Naive thymus-derived CD4-positive, alpha-beta T cell (primary cell): ENCODE measurements around the gene HDAC4. TPM values are rescaled to one million over a fixed set of nuclear protein-coding genes. Genes with fewer than 3 reads are reported as not detected.

Source experiments
- ATAC-seq: fragments of 150-1000 bp; cut with Tn5 transposase; 2 replicates; pipeline ENCODE4 v1.10.0; 2021; ENCODE audit warnings: mild to moderate bottlenecking, moderate library complexity
- CTCF ChIA-PET: fragments of 350-600 bp; sonication (Branson Sonifier 250); formaldehyde crosslinking; loops from one replicate; lab custom pipeline; 2021; ENCODE audit warnings: antibody characterized with exemption; lab: Charles Lee
- POLR2A ChIA-PET: fragments of 350-600 bp; sonication (Branson Sonifier 250); formaldehyde crosslinking; loops from one replicate; lab custom pipeline; 2021; ENCODE audit warnings: antibody characterized with exemption, inconsistent platforms; lab: Charles Lee
- DNase-seq, 9 donors: peaks; one replicate each; pipeline versions ENCODE4 v3.0.0 to v3.0.0-alpha.2; 2020 to 2022; ENCODE audit warnings: mixed read lengths in 1 of 9
- H3K27ac ChIP-seq: one replicate; pipeline ENCODE4 v1.7.0; 2013; ENCODE audit warnings: mild to moderate bottlenecking, low read depth, low read length, moderate library complexity
- H3K27me3 ChIP-seq, 2 donors: one replicate each; pipeline ENCODE4 v1.7.0; 2013; ENCODE audit warnings: low read length in 2 of 2, mild to moderate bottlenecking in 2 of 2, moderate library complexity in 2 of 2; ENCODE audit not compliant: control insufficient read depth in 2 of 2, insufficient read depth in 2 of 2
- H3K36me3 ChIP-seq, 3 experiments: 1 replicate in 2 of 3; 2 replicates in 1 of 3; pipeline ENCODE4 v1.7.0; 2013; ENCODE audit warnings: low read length in 3 of 3, mild to moderate bottlenecking in 3 of 3, moderate library complexity in 1 of 3; ENCODE audit not compliant: insufficient read depth in 3 of 3, control insufficient read depth in 2 of 3
- H3K4me1 ChIP-seq, 2 donors: one replicate each; pipeline ENCODE4 v1.7.0; 2013; ENCODE audit warnings: low read length in 2 of 2, mild to moderate bottlenecking in 2 of 2, moderate library complexity in 1 of 2; ENCODE audit not compliant: control insufficient read depth in 2 of 2, insufficient read depth in 2 of 2
- H3K4me3 ChIP-seq: 2 replicates; pipeline ENCODE4 v1.7.0; 2013; ENCODE audit warnings: mild to moderate bottlenecking, low read length
- H3K9me3 ChIP-seq, 3 experiments: 1 replicate in 2 of 3; 2 replicates in 1 of 3; pipeline ENCODE4 v1.7.0; 2013; ENCODE audit warnings: low read length in 3 of 3; ENCODE audit not compliant: control insufficient read depth in 2 of 3
- H3K27ac Mint-ChIP-seq, 9 donors: one replicate each; pipeline ENCODE4 v1.8.0; 2020 to 2022; ENCODE audit warnings: mixed read lengths in 9 of 9, mild to moderate bottlenecking in 8 of 9, moderate library complexity in 5 of 9, inconsistent platforms in 2 of 9
- H3K27me3 Mint-ChIP-seq, 5 donors: one replicate each; pipeline ENCODE4 v1.8.0; 2021 to 2022; ENCODE audit warnings: mixed read lengths in 5 of 5, mild to moderate bottlenecking in 1 of 5
- H3K36me3 Mint-ChIP-seq, 5 donors: one replicate each; pipeline ENCODE4 v1.8.0; 2020 to 2022; ENCODE audit warnings: mixed read lengths in 5 of 5, mild to moderate bottlenecking in 3 of 5, inconsistent platforms in 1 of 5
- H3K4me1 Mint-ChIP-seq, 7 donors: one replicate each; pipeline ENCODE4 v1.8.0; 2020 to 2022; ENCODE audit warnings: mixed read lengths in 7 of 7, mild to moderate bottlenecking in 3 of 7, inconsistent platforms in 1 of 7
- H3K4me3 Mint-ChIP-seq, 10 donors: one replicate each; pipeline ENCODE4 v1.8.0; 2020 to 2022; ENCODE audit warnings: mild to moderate bottlenecking in 10 of 10, mixed read lengths in 10 of 10, moderate library complexity in 6 of 10, inconsistent platforms in 2 of 10
- H3K9me3 Mint-ChIP-seq, 11 donors: one replicate each; pipeline ENCODE4 v1.8.0; 2020 to 2022; ENCODE audit warnings: mixed read lengths in 11 of 11, mild to moderate bottlenecking in 4 of 11, inconsistent platforms in 1 of 11, moderate library complexity in 1 of 11
- intact Hi-C, 2 donors: fragments of 100-400 bp; cut with micrococcal nuclease; formaldehyde crosslinking; loops; one replicate each; pipeline ENCODE4 v1.15.1; 2023
- polyA plus RNA-seq, 2 donors: library from polyadenylated mRNA; unstranded; fragments of 300-500 nt; fragmentation: Illumina TruSeq; gene quantifications; one replicate each; pipeline ENCODE4 v1.2.3, GENCODE V29; 2021
- total RNA-seq, 6 experiments: library from RNA in 5 of 6; stranded (reverse) in 5 of 6; gene quantifications; 1 replicate in 5 of 6; 2 replicates in 1 of 6; pipeline ENCODE4 v1.2.3 and lab custom pipeline; 2021 to 2026

HDAC4 gene
- total and polyA plus RNA-seq, 7 experiments from 2014 or later = 7.4 to 101 (median 55.3) TPM

- Histone ChIP-seq H3K4me3 (no peak overlapping the region), H3K9me3 (no peaks in the 10 kb centered on the region), H3K36me3 (no peaks in the 10 kb centered on the region), H3K27ac (no peak overlapping the region), H3K4me1 (peaks cover 5 to 15% of the 10 kb centered on the region in 2 donors), H3K27me3 (no peaks in the 10 kb centered on the region)
- no peak for ATAC-seq
- POLR2A ChIA-PET = no interaction called here
- peaks cover 0 to 7% (median 3%) of the 10 kb centered on the region in 5 donors for H3K36me3 Mint-ChIP-seq
- H3K4me3 Mint-ChIP-seq = no peak overlapping the region
- H3K9me3 Mint-ChIP-seq = peaks cover 0 to 9% (median 7%) of the 10 kb centered on the region in 11 donors
- DNase-seq = no peak
- H3K27ac Mint-ChIP-seq = no peak overlapping the region
- H3K4me1 Mint-ChIP-seq = peaks cover 10 to 28% (median 19%) of the 10 kb centered on the region in 7 donors
- H3K27me3 Mint-ChIP-seq = peaks cover 7 to 44% (median 15%) of the 10 kb centered on the region in 5 donors
- CTCF ChIA-PET = no interaction called here
- intact Hi-C loops = no loop called here
Measured at GRCh38 chr2:239438368-239438767, 37.5 kb upstream of the HDAC4 start.

DNA sequence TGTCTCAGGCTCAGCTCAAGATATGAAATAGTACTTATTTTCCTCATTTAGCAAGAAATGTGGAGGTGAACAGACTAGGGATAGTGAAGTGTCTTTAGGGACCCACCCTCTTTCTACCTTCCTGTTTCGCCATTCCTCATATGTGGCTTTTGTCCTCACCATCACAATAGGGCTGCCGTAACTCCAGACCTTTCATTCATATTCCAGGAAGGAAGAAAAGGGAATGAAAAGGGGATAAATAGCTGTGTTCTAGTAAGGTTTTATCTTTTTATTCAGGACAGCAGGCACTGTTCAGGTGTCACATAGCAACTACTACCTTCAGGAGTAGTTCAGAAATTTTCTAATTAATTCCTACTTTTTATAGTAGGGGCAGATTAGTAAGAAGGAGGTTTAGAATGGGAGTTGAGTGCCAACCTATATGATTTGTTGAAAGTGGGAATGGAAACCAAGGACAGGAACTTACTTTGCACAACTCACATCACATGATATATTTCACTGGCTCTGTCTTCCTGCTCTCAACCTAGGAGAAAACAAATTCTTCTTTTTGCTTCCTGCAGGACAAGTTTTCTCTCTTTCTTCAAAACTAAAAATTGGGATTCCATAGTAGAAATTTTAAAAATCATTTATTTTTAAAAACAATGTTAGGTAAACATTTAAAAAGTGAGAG is 36.0 kb upstream of the HDAC4 start:
- Histone ChIP-seq H3K27ac (no peak overlapping the region), H3K9me3 (no peaks in the 10 kb centered on the region), H3K36me3 (no peaks in the 10 kb centered on the region), H3K27me3 (no peaks in the 10 kb centered on the region), H3K4me1 (peaks cover 5 to 13% of the 10 kb centered on the region in 2 donors), H3K4me3 (no peak overlapping the region)
- ChIA-PET POLR2A (no interaction called here), CTCF (no interaction called here)
- Mint-ChIP-seq H3K4me1 (peaks cover 5 to 20% (median 16%) of the 10 kb centered on the region in 7 donors), H3K27me3 (peaks cover 0 to 34% (median 10%) of the 10 kb centered on the region in 5 donors), H3K4me3 (no peak overlapping the region), H3K27ac (no peak overlapping the region), H3K9me3 (peaks cover 0 to 12% (median 7%) of the 10 kb centered on the region in 11 donors), H3K36me3 (peaks cover 0 to 7% (median 3%) of the 10 kb centered on the region in 5 donors)
- DNase-seq = no peak
- ATAC-seq = peak; percentile 40
- intact Hi-C loops = no loop called here

DNA sequence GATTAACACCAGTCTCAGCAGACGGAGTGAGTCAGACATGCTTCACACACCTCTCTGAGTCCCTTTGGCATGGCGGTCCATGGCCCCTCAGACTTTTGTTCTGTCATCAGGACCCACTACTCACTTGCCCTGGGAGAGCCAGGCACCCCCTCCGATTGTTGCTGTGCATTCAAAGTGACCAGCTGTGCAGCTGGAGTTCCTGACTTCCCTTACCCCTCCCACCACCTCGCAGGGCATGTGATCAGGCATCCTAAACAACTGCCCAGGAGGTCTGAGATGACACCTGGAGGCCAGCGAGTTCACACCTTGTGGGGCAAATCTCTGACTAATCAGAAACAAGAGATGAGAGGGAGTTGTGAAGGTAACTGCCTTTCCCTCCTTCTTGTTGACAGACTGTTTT is 35.3 kb upstream of the HDAC4 start:
- POLR2A ChIA-PET = no interaction called here
- H3K36me3 ChIP-seq = no peaks in the 10 kb centered on the region
- H3K36me3 Mint-ChIP-seq = peaks cover 0 to 7% (median 3%) of the 10 kb centered on the region in 5 donors
- H3K4me3 Mint-ChIP-seq = no peak overlapping the region
- H3K4me3 ChIP-seq = no peak overlapping the region
- intact Hi-C loops = no loop called here
- peaks cover 0 to 12% (median 7%) of the 10 kb centered on the region in 11 donors for H3K9me3 Mint-ChIP-seq
- CTCF ChIA-PET = no interaction called here
- no peaks in the 10 kb centered on the region for H3K27me3 ChIP-seq
- ATAC-seq (no peak), DNase-seq (no peak)
- H3K27ac ChIP-seq = no peak overlapping the region
- H3K4me1 ChIP-seq = peaks cover 0 to 6% of the 10 kb centered on the region in 2 donors
- no peaks in the 10 kb centered on the region for H3K9me3 ChIP-seq
- peaks cover 0 to 16% (median 10%) of the 10 kb centered on the region in 7 donors for H3K4me1 Mint-ChIP-seq
- peaks cover 0 to 28% (median 6%) of the 10 kb centered on the region in 5 donors for H3K27me3 Mint-ChIP-seq
- no peak overlapping the region for H3K27ac Mint-ChIP-seq

GRCh38 chr2:239433777-239434403 is 33.1 kb upstream of the HDAC4 start:
- Histone ChIP-seq H3K27ac (no peak overlapping the region), H3K9me3 (no peaks in the 10 kb centered on the region), H3K4me3 (no peak overlapping the region), H3K4me1 (no peaks in the 10 kb centered on the region), H3K36me3 (no peaks in the 10 kb centered on the region), H3K27me3 (no peaks in the 10 kb centered on the region)
- H3K36me3 Mint-ChIP-seq = peaks cover 0 to 7% (median 3%) of the 10 kb centered on the region in 5 donors
- ATAC-seq = peak; percentile 24
- H3K27ac Mint-ChIP-seq = no peak overlapping the region
- intact Hi-C loops = no loop called here
- peaks cover 0 to 11% (median 0%) of the 10 kb centered on the region in 5 donors for H3K27me3 Mint-ChIP-seq
- H3K4me3 Mint-ChIP-seq = no peak overlapping the region
- peaks cover 0 to 12% (median 7%) of the 10 kb centered on the region in 11 donors for H3K9me3 Mint-ChIP-seq
- DNase-seq = no peak
- POLR2A ChIA-PET = no interaction called here
- CTCF ChIA-PET = no interaction called here
- peaks cover 0 to 12% (median 6%) of the 10 kb centered on the region in 7 donors for H3K4me1 Mint-ChIP-seq

DNA sequence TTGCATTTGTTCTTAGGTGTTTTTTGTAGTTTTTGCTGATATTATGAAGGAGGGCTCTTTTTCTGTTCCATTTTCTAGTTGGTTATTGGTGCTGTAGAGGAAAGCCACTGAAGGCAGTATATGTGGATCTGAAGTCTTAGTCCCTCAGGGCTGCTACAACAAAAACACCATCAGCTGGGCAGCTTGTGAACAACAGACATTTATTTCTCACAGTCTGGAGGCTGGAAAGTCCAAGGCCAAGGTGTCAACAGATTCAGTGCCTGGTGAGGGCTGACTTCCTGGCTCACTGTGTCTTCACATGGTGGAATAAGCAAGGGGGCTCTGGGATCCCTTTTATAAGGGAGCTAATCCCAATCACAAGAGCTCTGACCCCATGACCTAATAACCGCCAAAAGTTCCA is 31.4 kb upstream of the HDAC4 start:
- POLR2A ChIA-PET = no interaction called here
- peaks cover 0 to 12% (median 6%) of the 10 kb centered on the region in 7 donors for H3K4me1 Mint-ChIP-seq
- CTCF ChIA-PET = no interaction called here
- no peak overlapping the region for H3K4me3 Mint-ChIP-seq
- peak overlapping the region in 1 of 9 donors; percentile 67 for H3K27ac Mint-ChIP-seq
- no peak overlapping the region for H3K27ac ChIP-seq
- no peaks in the 10 kb centered on the region for H3K9me3 ChIP-seq
- ATAC-seq (no peak), DNase-seq (no peak)
- H3K4me1 ChIP-seq = no peaks in the 10 kb centered on the region
- no peak overlapping the region for H3K4me3 ChIP-seq
- no peaks in the 10 kb centered on the region for H3K27me3 ChIP-seq
- intact Hi-C loops = no loop called here
- H3K27me3 Mint-ChIP-seq = peaks cover 0 to 17% (median under 1%) of the 10 kb centered on the region in 5 donors
- H3K36me3 ChIP-seq = no peaks in the 10 kb centered on the region
- peaks cover 0 to 7% (median 3%) of the 10 kb centered on the region in 5 donors for H3K36me3 Mint-ChIP-seq
- peaks cover 0 to 12% (median 7%) of the 10 kb centered on the region in 11 donors for H3K9me3 Mint-ChIP-seq

DNA sequence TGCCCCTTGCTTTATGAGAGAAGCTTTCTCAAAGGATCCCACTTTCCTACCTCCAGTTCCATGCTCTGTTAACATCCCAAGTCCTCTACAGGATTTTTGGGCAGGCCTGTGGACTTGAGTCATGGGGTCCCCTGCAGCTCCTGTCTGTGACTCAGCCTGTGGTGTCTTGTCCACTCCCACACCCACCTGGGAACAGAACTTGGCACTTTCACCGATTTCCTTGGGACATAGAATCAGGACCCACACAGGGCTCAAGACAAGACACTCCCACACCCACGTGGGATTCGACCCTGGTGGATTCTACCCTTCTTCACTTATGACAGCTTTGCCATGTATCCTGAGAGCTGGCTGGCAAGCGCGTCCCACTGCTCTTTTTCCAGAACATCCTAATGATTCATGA is 30.7 kb upstream of the HDAC4 start:
- POLR2A ChIA-PET = no interaction called here
- Histone ChIP-seq H3K36me3 (no peaks in the 10 kb centered on the region), H3K27me3 (no peaks in the 10 kb centered on the region), H3K4me1 (no peaks in the 10 kb centered on the region), H3K4me3 (no peak overlapping the region), H3K9me3 (no peaks in the 10 kb centered on the region), H3K27ac (no peak overlapping the region)
- Mint-ChIP-seq H3K27ac (no peak overlapping the region), H3K27me3 (peaks cover 0 to 18% (median 4%) of the 10 kb centered on the region in 5 donors), H3K9me3 (peaks cover 0 to 12% (median 7%) of the 10 kb centered on the region in 11 donors), H3K36me3 (peaks cover 0 to 7% (median 3%) of the 10 kb centered on the region in 5 donors), H3K4me3 (no peak overlapping the region), H3K4me1 (peaks cover 0 to 12% (median 6%) of the 10 kb centered on the region in 7 donors)
- DNase-seq (no peak), ATAC-seq (no peak)
- CTCF ChIA-PET = no interaction called here
- intact Hi-C loops = no loop called here
